GM21447 (cell line): ENCODE results near the gene PCNX3.

Experiments
- ATAC-seq: cut with Tn5 transposase; IDR thresholded peaks from one replicate; pipeline ENCODE4 v1.9.1; 2021; ENCODE audit not compliant: unreplicated experiment

The PCNX3 gene

DNA sequence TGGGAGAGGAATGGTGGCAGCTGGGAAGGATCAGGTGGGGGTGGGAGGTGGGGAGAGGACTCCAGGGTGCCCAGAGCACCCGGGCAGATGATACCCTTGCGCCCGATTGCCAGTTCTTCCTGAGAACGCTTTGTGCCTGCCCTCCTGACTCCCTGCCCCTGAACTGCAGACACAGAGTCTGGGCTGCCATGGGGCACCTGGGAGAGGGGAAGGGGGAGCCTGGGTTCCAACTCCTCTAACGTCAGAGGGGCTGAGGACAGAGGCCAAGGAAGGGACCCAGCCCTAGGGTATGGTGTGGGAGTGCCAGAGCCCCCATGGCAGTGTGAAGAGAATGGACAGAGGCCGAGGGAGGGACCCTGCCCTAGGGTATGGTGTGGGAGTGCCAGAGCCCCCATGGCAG, 19.1 kb upstream of the PCNX3 start:
- no peak for ATAC-seq

DNA sequence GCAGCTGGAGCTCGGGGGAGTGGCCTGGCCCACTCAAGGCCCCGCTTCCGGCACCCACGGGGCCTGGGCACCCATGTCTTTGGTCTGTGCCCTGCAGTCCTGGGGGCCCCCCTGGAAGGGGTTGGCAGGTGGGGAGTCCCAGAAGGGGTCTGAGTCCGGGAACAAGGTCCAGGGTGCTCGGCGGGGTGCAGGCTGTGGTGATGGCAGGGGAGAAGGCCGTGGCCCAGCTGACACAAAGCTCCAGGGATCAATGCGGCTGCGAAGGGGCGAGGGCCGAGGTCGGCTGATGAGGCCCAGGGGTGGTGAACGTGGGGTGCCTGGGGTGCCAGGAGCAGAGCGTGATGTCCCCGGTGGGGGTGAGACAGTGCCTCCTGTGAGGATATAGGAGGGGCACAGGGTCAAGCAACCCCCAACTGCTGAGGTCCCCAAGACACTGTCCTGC, 17.3 kb upstream of the PCNX3 start:
- no peak for ATAC-seq

DNA sequence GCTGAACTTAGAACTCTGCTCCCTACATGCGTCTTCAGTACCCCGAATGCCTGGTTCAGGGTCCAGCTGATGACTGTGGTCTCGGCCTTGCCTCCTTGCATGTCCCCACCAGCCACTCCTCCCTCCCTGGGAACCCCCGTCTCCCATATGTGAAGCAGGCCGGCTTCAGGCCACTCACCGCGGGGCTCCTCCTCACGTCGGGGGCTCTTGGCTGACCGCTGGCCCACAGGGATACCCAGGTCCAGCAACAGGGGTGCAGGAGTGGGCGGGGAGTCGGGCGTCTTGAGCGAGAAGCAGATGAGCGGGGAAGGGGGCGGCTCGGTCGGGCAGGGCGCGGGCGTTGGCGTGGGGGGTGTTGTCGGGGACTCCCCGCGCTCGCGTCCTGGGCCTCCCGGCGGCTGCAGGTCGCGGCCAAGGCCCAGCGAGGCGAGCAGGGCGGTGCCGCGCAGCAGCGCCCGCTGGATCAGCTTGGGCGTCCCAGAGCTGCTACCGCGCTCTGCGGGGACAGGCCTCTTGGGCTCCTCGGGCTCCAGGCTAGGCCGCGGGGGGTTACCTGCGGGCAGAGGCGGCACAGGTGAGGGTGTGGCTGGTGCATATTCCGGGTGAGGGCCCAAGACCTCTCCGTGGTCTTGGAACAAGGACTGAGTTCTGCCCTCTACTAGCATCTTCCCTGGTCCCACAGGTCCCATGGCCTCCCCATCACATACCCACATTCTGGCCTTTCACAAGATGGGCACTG, 16.2 kb upstream of the PCNX3 start:
- no peak for ATAC-seq

DNA sequence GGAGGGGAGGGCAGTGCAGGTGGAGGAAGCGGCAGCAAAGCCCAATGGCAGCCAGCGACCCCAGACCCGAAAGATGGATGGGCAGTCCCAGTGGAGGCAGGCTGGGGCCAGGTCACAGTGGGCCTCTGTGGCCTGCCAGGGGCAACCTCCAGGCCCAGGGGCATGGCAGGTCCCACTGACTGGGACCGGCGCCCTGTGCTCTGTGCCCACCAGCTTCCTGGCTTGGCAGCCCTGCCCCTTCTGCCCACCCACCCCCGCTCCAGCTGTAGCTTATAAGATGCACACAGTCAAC, 15.7 kb upstream of the PCNX3 start:
- no peak for ATAC-seq

DNA sequence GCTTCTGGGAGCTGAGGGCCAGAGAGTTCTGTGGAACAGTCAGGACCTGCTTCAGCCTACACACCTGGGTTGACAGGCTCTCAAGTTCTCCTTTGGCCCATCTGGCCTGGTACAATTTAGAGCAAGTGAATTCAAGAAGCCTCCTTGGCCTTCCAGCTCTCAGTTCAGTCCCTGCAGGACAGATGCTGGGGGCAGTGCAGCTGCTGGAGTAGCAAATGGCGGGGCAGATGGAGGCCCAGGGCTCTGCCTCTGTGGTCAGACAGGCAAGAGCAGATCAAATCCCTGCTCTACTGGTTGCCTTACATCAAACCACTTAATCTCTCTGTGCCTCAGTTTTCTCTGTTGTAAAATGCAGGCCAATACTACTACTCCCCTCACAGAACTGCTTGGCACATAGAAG, 11.3 kb upstream of the PCNX3 start:
- ATAC-seq, result no peak

DNA sequence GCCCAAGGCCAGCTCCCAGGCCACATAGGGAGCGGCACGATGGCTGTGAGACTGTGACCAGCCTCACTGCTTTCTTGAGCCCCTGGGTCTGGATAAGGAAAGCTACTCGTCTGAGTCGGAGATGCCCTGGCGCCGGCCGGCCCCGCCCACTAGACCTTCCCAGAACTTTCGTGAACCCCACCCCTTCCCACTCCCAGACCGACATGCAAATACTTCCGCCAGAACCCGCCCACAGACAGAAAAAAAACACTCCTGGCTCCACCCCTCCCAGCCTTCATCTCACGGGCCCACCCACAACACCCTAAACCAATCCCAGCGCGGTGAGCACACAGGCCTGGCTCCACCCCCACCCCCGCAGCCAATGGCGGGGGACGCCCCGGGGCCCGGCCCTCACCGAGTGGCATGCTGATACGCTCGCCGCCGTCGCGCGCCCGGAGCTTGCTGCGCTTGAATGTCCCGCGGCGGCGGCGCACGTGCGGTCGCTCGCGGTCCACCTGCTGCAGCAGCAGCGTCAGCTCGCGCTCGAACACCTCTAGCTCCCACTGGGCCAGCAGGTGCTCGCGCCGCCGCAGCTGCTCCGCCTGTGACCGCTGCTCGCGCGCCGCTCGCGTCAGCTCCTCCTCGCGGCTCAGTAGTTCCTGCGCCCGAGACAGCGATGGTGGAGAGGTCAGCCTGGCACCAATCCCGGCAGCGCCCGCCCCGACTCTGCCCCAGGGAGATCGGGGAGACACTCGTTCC, 8.5 kb upstream of the PCNX3 start:
- no peak for ATAC-seq

DNA sequence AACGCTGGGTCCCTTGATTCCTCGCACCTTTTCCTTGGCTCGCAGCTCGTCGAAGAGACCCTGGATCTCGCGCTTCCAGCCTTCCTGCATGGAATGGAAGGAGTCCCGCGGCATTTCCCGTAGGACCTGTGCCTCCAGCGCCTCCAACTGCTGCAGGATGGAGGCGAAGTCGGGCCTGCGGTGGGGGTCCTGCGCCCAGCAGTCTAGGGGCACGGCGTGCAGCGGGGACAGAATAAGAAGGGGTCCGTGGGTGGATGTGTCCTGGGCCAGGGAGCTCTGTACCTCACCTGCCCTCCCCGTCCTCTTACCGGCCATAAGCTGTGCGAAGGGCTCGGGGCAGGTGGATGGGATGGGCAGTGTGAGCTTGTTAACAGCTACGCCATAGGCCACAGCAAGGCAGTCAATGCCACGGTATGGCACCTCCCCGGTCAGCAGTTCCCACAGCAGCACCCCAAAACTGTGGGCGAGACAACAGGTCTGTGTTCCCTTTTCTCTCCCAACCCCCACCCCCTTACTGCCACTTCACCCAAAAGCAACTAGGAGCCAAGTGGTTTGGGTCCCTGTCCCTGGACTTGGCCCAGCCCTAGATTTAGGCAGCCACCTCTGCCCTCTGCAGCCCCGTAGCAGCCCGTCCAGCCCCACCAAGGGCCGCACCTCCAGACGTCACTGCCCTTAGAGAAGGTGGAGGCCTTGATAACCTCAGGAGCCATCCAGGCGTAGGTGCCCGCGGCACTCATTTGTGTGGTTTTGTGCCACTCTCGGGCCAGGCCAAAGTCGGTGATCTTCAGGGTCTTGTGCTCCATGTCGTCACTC, 7.8 kb upstream of the PCNX3 start:
- no peak for ATAC-seq

DNA sequence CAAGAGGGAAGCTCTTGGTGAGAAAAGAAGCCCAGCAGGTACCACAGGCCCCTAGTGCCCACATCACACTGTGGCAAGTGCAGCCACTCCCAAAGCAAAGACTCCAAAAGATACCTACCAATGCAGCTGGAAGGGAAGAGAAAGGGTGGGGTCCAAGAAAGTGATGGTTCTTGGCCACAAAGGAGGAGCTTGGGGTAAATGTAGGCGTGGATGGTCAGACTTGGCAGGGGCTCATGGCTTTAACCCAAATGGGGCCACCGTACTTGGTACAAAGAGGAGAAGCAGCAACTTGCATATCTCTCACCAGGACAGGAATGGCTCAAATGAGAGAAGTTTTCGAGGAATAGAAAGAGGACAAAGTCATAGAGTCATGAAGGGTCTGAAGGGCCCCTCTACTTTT, 6.3 kb upstream of the PCNX3 start:
- no peak for ATAC-seq

DNA sequence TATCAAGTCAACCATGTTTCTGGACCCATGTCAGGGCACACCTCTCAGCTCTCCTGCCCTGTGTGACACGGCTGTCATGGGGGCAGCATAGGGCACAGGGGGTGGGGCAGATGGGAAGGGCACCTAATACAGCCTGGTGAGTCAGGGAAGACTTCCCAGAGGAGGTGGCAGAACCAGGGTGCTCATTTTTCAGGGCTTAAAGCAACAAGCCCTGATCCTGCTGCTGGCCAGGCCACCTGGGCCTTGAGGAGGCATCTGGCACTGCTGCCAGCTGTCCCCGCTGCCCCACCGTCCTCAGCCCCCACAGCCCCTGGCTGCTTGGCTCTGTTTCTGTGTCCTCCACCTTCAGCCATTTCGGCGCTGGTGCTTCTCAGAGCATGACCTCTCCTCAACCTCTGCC, 5.9 kb upstream of the PCNX3 start:
- ATAC-seq, result no peak

DNA sequence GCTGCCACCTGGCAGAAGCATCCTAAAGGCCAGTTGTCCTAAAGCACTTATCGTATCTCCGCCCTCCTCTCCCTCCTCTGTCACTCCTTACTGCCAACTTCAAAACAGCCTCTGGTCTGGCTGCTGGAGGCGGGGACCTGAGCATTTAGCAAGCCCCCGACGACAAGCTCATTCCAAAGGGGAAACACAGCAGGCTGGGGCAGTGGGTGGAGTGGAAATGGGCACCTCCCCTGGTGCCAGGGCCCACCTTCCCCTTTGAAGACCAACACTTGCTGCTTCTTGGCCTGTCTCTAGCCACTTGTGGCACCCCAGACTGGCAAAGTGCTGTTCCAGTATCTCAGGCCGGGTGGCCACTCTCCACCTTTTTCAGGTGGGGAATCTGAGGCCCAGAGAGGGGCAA, 5.2 kb upstream of the PCNX3 start:
- ATAC-seq, result no peak

DNA sequence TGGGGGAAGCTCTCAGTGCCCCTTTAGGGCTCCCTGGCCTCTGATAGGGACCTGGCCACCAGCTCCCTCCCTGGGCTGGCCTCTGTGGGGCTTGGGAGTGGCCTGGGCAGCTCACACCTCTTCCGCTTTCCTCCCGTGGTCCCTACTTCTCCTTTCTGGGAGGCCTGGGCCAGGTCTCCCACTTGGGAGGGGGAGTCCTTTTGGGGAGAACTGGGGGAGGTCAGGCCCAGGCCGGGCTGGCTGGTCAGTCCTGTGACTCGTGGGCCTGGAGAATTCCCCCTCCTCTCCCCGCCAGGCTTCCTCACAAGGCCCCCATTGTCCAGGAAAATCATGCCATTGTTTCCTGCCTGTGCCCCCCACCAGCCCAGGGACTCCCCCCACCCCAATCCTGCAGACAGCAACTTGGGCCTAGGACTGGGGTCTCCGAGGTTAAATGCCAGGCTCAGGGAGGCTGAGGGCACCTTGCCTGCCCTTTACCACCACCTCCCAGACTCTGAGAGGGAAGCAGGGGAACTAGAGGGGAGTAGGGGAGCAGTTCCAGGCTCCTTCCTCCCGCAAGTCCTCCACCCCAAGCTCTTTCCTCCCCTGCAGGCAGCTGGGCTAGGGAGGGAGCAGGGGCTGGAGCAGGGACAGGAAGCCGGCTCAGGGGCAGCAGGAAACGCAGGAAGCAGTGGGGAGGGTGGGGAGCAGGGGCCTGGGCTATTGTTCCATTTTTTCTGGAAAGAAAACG, 4.4 kb upstream of the PCNX3 start:
- ATAC-seq, result no peak

DNA sequence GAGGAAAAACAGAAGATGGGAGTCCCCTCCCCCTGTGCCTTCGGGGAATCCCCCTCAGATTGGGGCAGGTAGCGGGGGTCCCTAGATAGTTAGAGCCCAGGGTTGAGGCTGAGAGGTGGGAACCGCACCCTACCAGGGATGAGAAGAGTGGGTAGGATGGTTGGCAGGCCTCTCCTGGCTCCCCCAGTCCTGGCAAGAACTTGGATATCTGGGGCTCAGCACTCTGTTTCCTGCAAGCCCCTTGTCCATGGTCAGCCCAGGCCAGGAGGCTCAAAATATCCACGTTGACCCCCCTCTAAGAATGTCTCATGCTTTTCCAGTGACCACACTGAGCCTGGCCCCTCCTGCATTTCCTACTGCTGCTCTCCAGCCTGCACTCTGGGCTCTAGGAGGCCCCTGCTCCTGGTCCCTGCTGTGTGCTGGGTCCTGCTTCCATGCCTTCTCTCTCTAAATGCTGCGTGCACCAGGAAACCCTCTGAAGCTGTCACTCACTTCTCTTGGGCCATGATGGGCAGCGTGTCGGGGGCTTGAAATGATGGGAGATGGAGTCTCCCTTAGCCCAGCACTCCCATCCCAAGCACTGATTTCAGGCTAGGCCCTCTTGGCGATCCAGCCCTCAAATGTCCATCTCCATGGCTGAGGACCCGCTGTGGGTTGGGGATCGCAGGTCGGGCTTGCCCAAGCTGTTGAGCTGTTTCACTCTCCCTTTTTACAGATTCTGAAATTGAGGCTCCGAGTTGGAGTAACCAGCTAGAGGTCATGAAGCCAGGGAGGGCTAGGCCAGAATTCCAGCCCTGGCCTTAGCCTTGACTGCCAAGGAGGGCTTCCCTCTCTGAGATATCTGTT, 3.6 kb upstream of the PCNX3 start:
- ATAC-seq, result no peak

DNA sequence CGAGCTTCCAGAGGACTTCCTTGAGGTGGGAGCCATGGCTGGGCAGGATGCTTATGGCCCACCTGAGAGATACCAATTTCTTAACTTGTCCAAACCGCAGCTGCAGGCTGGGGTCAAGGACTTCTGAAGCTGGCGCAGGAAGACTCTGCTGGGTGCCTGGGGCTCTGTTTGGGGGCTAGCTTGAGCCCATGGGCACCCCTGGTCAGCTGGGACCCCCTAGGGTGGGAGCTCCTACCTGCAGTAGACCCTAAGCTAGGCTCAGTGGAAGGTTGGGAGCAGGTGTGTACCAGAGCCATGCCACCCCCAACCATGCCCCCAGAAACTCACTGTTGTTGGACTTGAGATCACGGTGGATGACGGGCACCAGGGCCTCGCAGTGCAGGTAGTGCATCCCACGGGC, 2.9 kb upstream of the PCNX3 start:
- no peak for ATAC-seq

DNA sequence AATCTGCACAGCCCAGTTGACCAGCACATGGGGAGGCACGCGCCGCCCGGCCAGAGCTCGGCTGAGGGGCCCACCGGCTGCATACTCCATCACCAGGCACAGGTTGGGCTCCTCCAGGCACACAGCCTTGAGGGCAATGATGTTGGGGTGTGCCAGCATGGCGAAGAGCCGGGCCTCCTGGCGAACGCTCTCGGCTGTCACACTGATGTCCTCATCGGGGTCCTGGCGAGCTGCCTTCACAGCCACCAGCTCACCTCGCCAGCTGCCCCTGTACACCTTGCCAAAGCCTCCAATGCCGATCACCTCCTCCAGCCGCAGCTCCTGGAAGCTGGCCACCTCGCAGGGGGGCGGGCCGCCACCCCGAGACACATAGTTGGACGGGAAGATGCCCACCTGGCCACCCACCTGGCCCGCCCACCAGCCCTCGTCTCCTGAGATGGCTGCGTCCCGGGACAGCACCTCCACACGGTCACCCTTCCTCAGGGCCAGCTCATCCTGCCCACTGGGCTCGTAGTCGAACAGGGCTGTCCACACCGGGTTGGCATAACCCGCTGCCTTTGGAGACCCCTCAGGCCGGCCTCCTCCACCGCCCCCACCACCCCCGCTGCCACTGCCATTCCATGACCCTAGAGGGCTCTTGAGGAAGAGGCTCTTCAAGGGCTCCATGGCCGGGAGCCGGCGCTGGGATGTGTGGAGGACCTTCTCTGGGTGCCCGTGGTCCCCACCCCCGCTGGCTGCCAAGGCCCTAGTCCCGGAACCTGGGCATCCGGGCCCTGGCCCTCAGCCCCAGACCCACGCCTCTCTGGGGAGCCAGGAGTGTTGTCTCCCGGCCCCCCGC, 2.3 kb upstream of the PCNX3 start:
- ATAC-seq, result no peak

DNA sequence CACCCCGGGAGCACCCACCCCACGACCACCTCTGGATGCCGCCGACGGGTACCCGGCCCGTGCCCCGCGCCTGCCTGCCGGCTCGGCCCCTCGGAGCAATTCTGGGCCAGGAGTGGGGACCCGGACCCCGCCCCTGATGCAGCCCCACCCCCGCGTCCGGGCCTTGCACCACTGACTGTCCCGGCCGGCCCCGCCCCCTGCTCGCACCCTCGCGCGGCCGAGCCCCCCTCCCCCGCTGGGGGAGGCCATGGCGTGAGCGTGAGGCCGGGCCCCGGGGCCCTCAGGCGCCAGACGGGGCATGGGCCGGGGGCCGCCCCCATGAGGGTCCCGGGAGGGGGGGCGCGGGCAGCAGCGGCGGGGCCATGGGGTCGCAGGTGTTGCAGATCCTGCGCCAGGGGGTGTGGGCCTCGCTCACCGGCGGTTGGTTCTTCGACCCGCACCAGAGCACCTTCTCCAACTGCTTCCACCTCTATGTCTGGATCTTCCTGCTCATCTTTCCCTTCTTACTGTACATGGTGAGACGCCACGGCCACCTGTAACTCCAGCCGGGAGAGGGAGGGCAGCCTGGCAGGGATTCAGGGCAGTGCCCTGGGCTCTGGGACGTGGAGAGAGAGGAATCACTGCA, 486 bp downstream of the PCNX3 start:
- peak; percentile 0 for ATAC-seq

DNA sequence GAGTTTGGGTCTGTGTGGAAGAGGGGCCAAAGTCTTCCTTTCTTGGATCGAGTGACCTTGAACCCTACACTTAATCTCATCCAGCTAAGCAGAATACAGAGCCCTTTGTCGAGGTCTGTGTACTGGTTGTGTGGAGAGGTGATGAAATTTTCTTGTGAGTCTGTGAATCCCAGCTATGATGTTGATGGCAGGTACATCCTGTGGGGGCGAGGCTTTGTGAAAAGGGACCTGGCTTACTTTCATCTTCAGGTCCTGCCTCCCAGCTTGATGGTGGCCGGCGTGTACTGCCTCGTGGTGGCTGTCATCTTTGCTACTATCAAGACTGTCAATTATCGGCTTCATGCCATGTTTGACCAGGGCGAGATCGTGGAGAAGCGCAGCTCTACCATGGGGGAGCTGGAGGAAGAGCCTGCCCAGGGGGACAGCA, 1.0 kb downstream of the PCNX3 start:
- ATAC-seq, result no peak

DNA sequence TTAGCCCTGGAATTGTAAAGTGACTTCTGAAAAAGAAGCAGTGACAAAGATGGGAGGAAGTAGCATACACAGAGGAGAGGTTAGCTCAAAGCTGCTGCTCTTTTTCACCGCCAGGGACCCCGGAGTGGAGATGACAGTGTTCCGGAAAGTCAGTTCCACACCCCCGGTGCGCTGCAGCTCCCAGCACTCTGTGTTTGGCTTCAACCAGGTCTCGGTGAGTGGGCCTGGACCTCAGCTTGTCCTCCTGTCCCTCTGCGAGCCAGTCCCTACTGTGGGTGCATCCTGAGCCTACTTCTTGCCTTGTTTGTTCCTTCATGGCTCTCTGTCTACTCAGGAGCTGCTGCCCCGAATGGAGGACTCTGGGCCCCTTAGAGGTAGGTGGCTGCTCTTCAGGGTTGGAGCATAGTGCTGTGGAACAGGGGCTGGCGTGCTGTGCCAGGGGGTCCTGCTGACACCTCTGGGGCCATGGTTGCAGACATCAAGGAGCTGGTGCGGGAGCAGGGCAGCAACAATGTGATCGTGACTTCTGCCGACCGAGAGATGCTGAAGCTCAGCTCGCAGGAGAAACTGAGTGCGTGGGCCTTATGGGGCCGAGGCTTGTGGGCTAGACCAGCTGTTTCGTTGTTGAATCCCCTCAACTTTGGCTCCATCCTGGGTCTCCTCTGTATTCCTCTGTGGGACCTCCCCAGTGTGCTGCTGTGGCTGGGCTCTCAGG, 1.7 kb downstream of the PCNX3 start:
- ATAC-seq, result no peak

DNA sequence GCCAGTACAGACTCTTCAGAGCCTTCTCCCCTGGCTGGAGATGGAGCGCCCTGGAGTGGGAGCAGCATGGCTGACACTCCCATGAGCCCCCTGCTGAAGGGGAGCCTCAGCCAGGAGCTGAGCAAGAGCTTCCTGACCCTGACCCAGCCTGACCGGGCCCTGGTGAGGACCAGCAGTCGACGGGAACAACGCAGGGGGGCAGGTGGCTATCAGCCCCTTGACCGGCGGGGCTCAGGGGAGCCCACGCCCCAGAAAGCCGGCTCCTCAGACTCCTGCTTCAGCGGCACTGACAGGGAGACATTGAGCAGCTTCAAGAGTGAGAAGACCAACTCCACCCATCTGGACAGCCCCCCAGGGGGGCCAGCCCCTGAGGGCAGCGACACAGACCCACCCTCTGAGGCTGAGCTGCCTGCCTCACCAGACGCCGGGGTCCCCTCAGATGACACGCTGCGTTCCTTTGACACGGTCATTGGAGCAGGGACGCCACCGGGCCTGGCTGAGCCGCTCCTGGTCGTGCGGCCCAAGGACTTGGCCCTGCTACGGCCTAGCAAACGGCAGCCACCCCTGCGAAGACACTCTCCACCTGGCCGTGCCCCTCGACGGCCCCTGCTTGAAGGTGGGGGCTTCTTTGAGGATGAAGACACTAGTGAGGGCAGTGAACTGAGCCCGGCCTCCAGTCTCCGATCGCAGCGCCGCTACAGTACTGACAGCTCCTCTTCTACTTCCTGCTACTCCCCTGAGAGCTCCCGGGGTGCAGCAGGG, 2.6 kb downstream of the PCNX3 start:
- ATAC-seq, result no peak
